GM19035 (cell line): Measurements from ENCODE around the gene SDC4.

Source experiments
- ATAC-seq: cut with Tn5 transposase; IDR thresholded peaks from one replicate; pipeline ENCODE4 v1.9.1; 2021; ENCODE audit not compliant: unreplicated experiment

The SDC4 gene

DNA sequence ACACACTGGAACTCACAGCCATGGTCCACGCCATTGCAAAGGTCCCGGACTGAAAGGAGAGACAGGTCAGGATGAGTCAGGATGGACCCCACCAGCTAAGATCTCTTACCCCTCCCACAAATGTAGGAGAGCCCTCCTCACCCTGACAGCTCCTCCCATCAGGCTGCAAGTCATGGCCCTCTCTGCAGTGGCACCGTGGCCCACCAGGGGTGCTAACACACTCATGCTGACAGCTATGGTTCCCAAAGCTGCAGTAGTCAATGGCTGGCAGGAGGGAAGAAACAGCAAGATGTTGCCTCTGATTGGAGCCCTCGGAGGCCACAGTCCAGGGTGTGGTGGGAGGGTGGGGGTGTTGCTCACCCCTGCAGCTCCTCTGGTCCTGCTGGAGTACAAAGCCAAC is 47.3 kb downstream of the SDC4 start:
- ATAC-seq, result no peak

DNA sequence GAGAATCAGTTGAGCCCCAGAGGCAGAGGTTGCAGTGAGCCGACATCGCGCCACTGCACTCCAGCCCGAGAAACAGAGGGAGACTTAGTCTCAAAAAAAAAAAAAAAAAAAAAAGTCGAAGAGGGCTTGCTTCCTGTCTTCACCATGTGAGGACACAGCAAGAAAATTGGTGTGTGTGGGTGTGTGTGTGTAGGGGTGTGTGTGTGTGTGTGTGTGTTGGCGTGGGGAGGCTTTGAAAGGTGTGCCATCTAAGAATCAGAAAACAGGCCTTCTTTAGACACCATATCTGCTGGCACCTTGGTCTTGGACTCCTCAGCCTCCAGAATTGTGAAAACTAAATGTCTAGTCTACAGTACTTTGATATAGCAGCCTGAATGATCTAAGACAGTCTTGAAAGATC is 48.4 kb downstream of the SDC4 start:
- no peak for ATAC-seq

DNA sequence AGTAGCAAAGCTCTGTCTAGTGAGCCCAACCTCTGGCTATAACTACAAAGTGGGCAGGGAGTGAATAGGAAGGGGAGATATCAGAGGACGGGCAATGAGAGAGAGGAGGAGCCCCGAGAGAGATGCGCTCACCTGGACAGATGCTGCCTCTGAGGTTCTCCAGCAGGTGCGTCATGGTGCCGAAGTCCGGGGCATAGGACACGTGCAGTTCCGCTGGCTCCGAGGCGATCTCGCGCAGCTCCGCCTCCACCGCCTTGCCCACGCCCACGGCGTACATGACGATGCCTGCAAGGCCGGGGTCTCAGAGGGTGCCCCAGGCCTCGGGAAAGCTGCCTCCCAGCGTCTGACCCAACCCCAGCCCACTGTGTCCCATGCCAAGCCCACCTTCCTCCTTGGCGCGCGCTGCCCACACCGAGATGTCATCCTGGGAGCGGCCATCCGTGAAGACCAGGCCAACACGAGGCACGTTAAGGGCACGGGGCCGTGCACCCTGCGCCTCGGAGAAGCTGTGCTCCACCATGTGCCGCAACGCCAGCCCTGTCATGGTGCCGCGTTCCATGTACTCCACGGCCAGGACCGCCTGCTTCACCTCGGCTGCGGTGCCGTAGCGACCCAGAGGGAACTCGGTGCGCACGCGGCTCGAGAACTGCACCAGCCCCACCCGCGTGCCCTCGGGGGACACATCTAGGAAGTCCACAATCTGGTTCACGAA is 50.3 kb downstream of the SDC4 start:
- no peak for ATAC-seq

DNA sequence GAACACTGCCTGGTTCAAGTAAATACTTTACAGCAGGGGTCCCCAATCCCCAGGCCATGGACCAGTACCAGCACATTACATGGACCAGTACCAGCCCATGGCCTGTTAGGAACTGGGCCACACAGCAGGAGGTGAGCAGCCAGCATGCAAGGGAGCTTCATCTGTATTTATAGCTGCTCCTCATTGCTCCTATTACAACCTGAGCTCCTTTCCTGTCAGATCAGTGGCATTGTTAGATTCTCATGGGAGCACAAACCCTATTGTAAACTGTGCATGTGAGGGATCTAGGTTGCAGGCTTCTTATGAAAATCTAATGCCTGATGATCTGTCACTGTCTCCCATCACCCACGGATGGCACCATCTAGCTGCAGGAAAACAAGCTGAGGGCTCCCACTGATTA is 53.6 kb downstream of the SDC4 start:
- no peak for ATAC-seq

DNA sequence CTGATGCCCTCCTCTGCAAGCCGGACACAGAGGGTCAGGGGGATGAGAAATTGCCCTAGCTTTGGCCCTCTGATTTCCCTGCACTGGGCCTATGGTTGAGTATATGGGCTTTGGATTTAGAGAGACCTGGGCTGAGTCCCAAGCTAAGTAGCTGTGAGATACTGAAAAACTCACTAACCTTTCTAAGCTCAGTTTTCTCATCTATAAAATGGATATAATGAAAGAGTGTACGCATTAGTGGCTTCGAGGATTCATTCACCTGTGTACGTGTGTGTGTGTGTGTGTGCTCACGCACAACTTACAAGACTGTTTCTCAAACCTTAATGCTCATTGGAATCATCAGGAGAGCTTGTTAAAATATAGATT is 54.2 kb downstream of the SDC4 start:
- no peak for ATAC-seq

DNA sequence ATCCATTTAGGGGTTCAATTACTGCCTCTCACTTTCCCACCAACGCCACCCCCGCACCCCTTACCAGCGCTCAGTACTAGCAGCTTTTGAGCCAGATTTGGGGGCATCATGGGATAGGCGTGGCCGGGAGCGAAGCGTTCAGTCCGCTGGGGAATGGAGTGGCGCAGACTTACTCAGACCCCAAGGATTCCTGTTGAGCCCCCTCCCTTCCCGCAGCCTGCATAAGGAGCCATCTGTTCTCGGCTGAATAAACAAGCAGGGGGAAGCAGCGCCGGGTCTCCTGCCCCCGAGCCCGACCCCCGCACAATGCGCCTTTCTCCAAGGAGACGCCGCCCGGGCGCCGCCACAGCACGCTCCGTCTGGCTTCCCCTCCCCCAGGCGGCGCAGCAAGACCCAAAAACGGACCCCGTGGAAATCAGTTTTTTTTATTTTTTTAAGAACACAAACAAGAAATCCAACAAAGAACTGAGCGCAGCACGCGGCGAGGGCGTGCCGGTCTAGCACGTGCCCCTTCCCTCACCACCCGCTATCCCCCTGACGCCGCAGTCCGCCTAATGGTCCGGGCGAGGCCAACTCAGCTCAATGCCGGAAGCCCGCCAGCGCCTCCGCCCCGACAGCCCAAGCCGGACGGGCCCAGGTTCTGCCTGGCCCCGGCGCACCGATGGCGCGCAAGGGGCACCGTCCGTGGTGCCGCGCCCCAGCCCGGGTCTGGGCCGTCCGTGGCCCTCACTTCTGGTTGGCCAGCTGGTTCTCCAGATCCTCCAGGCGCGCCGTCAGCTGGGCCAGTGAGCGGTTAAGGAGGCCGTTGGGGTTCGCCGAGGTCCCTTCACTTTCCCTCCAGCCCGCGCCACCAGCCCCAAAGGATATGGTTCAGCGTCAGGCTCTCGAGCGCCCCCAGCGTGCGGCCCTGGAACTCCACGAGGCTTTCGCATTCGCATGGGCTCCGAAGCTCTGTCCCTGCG is 54.9 kb downstream of the SDC4 start:
- no peak for ATAC-seq

DNA sequence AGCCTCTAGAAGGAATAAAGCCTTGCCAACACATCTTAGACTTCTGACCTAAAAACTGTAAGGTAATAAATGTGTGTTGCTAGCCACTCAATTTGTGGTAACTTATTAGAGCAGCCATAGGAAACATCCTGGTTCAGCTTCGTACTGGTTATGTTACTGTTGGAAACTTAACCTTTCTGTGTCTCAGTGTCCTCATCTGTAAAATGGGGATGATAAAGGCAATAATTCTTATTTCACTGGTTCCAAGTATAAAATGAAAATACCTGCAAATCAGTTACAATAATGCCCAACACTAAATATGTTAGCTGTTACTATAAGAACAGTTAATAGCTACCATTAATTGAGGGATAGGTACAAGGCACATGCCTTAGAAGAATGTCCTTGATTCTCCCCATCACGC is 55.9 kb downstream of the SDC4 start:
- no peak for ATAC-seq

DNA sequence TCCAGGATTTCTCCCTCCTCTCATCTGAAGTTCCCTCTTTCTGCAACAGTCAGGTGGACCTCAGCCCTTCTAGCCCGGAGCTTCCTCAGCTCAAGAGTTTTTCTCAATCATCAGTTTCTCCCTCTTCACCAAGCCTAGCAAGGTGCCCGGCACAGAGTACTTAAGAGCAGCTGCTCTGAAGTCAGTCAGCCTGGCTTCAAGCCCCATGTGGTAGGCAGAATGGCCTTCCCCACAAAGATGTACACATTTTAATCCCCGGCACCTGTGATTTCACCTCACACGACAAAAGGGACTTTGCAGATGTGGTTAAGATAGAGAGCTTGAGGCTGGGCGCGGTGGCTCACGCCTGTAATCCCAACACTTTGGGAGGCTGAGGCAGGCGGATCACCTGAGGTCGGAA is 56.7 kb downstream of the SDC4 start:
- no peak for ATAC-seq

DNA sequence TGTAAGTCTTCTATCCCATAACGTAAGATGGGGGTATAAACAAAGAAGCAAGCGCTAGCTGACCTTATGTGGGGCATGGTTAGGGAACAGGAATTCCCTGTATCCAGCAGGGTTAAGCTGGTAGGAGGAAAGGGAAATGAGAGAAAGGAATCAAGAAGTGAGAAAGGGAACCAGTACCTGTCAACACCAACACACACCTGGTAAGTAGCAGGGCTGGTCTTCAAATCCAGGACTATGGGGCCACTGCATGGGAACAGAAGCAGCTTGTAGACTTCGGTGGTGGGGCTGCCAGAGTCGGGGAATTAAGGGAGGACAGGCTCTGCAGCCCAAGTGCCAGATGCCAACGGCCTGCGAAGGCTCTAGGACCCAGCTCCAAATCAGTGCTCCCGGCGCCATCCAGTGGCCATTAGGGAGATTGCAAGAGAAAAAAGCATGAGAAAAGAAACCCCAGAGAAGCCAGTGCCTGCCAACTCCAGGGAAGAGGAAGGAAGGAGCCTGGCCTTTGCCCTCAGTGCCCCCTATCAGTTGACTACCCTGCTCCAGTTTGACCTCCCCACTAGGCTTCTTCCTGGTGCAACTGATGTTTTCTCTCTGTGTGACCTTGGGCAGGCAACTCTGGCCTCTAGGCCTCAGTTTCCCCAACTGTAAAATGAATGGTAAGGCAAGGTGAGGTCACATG is 57.4 kb downstream of the SDC4 start:
- no peak for ATAC-seq

DNA sequence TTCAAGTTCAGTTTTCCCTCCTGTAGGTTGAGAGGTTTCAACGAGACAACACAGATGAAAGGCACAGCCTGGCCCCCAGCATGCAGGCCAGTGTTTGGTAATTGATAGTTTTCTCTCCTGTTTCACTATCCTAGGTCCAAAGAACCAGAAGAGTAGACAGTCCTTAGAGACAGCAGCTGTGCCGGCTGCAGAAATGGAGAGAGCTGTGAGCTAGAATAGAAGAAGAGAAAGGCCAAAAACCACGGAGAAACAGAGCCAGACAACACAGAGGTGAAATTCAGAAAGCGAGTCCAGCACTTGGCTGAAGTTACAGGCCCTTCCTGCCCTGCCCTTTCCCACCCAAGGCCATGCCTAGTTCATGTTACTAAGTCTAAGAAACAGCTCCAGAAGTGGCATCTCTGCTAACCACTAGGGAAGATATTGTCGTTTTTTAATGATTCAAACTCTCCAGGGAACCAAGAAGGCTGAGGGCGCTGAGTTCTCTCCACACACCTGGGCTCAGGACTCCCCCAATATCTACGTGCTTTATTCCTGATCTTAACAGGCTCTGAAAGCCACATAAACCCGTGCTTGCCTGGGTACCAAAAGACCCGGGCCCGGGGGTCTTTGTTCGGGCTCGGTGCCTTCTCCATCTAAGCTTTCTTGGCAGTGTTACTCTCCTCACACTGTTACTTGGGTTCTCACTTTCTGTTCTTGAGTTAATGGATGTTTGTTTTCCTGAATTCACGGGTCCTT is 58.1 kb downstream of the SDC4 start:
- no peak for ATAC-seq

DNA sequence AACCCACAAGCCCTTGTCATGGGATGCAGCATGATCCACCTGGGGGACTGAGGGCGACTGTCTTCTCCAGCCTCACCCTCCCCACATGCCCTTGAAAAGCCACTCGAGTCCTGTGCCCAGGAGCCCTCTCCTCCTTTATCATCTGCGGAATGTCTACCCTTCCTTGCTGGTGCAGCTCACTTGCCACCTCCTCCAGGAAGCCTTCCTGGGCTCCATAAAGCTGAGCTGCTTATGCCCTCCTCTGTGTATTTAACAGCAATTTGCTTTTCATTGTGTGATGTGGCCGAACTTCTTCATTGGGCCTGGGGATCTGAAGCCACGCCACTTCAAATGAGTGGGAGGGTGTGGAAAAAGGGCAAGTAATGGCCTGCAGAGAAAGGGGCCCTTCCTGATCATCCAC is 59.4 kb downstream of the SDC4 start:
- ATAC-seq, result no peak

DNA sequence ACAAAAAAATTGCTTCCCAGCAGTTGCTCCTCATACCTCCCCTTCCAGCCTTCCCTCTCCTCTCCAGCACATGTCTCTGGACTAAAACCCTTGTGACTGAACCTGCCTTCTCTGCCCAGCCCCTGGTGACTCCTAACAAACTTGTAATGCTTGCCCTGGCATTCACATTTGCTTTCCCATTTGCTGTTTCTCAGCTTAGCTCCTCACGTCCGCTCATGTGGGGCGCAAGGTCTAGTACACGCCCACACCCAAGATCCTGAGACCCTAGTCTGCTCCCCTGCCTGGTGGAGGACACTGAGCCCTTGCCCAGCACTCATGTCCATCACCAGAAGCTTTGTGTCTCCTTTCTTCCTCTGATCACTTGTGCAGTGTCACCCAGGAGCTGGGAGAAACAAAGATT is 59.8 kb downstream of the SDC4 start:
- no peak for ATAC-seq

DNA sequence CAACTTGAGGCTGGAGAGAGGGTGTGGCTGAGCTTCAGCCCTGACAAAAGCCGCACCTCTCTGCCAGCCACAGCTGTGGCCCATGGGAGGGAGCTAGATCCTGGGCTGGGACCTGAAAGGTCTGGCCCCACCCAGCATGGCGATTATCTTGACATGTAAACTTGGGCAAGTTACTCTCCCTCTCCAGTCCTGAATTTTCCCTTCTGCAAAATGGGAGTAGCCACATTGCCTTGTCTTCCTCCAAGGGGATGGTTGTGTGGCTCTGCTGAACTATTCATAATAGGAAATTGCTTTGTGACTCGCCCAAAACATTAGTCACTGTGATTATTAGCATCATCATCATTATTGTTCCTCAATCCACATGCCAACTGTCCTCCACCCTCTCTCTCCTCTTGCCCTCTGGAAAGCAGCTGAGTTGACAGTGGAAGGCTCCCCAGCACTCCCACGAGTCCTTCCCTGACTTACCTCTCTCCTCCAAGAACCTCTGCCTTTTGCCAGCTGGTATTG is 64.6 kb downstream of the SDC4 start:
- no peak for ATAC-seq

DNA sequence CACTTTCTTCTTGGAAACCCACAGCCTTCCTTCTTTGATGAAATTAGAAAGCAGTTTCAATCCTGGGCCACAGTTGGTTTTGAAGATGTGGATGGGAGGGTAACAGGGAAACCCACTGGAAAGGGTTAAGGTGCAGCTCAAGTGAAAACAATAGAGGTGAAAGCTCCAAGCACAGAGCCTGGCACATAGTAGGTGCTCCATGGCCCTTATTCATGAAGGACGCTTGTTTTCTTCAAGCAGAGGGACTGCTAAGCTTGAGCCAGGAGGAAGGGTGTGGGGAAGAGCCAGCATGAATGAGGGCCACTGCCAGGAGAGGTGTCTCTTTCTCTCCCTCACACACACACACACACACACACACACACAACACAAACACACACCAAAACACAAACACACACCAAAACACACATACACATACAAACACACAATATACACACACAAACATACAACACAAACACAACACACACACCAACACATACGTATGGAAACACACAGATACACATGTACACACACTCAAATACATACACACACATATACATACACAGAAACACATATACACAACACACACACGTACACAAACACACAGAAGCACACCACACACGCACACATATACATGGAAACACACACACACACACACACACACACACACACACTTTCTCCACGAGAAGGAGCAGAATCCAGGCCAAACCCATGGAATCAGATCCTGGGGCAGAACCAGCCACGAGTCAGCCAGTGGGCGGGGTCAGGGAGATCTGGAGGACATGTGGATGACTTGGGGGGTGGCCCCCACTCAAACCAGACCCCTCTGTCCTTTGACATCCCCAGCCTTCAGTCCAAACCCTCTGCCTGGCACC is 65.3 kb downstream of the SDC4 start:
- ATAC-seq, result no peak

DNA sequence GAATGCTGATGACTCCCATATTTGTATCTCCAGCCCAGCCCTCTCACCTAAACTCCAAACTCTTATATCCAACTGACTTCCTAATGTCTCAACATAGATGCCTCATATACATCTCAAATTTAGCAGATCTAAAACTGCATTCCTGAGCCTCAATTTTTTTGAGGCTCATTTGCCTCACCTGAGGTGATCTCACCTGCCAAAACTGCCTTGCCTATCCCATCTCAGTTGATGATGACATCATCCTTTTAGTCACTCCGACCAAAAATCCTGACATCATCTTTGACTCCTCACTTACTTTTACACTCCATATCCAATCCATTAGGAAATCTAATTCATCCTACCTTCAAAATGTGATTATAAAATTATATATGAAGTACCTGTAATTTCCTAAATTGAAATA is 68.2 kb downstream of the SDC4 start:
- ATAC-seq, result no peak

DNA sequence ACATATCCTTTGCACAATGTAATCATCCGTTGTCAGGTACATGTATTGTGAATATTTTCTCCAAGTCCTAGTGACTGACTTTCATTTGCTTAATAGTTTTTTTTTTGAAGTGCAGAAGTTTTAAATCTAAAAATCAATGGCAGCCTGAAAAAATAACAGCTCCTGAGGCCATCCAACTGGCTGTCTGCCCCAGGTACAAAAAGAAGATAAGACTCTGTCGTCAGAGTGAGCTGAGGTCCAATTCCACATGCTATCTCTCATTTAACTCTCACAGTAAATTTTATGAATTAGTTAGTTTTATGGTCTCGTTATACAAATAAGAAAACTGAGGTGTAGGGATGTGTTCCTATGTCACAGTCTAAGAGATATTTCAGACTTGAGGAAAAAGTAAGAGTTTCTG is 72.9 kb downstream of the SDC4 start:
- no peak for ATAC-seq
